PC-3 (cell line): ENCODE results near the gene LRRC31.

Experiments
- EZH2 ChIP-seq: fragments of 300-600 bp; sonication (generic); IDR thresholded peaks from one replicate; pipeline ENCODE4 v1.6.1; 2017; ENCODE audit warnings: antibody characterized with exemption, mild to moderate bottlenecking, low read length; ENCODE audit not compliant: unreplicated experiment
- EZH2phosphoT487 ChIP-seq: fragments of 300-600 bp; sonication (generic); IDR thresholded peaks from 2 replicates; pipeline ENCODE4 v1.6.1; 2018; ENCODE audit warnings: mild to moderate bottlenecking, antibody characterized with exemption, low read length, borderline replicate concordance
- TF ChIP-seq, protein P1 (sequence below): fragments of 300-600 bp; sonication (generic); conservative IDR thresholded peaks from 2 replicates; pipeline ENCODE4 v1.5.1; 2017; ENCODE audit warnings: antibody characterized with exemption, low read depth, mild to moderate bottlenecking, low read length

DNA sequence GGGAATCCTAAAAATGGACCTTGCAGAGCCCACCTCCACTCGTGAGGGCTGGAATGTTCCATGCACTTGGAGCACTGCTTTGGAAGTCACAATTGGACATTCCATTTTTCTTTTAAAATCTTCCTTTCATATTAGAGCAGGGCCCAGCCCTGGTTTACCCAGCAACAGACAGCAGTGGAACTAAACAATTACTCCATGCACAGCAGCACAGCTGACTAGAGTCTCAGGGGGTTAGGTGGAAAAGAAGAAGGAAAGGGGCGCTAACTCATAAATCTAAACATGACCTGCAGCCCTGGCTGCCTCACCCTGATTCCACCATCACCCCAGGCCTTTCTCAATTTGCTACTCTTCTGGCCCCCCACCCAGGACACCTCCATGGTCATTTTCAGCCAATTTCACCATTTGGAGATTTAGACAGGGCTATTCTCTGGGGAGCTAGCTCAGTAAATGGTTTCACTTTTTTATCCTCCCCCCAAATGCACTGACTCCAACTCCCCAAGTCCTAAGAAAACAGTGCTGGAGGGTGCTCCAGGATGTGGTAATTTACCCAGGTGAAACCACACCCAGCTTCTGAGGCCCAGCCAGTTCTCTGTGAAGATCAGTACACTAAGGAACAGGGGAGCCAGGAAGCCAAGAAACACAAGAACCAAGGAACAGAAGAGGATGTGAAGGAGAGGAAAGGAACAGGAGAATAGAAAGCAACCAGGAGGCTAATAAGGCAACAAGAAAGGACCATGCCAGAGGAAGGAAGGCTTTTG lies 1.6 kb upstream of the LRRC31 start:
- TF ChIP-seq, protein P1, sequence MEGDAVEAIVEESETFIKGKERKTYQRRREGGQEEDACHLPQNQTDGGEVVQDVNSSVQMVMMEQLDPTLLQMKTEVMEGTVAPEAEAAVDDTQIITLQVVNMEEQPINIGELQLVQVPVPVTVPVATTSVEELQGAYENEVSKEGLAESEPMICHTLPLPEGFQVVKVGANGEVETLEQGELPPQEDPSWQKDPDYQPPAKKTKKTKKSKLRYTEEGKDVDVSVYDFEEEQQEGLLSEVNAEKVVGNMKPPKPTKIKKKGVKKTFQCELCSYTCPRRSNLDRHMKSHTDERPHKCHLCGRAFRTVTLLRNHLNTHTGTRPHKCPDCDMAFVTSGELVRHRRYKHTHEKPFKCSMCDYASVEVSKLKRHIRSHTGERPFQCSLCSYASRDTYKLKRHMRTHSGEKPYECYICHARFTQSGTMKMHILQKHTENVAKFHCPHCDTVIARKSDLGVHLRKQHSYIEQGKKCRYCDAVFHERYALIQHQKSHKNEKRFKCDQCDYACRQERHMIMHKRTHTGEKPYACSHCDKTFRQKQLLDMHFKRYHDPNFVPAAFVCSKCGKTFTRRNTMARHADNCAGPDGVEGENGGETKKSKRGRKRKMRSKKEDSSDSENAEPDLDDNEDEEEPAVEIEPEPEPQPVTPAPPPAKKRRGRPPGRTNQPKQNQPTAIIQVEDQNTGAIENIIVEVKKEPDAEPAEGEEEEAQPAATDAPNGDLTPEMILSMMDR = no peak
- TF ChIP-seq EZH2 (no peak), EZH2phosphoT487 (no peak)
